MM.1S (cell line): ENCODE measurements around the gene NFATC4.

Experiments
- EZH2 ChIP-seq: fragments of 300-600 bp; sonication (generic); optimal IDR thresholded peaks from 2 replicates; pipeline ENCODE3; 2017; ENCODE audit warnings: low read depth, mild to moderate bottlenecking, antibody characterized with exemption, low read length, mixed read lengths
- EZH2phosphoT487 ChIP-seq: fragments of 300-600 bp; sonication (generic); IDR thresholded peaks from 2 replicates; pipeline ENCODE4 v1.6.1; 2018; ENCODE audit warnings: antibody characterized with exemption, low read length
- TF ChIP-seq, protein P1 (sequence below): fragments of 300-600 bp; sonication (generic); IDR thresholded peaks from 2 replicates; pipeline ENCODE4 v1.5.1; 2016; ENCODE audit warnings: antibody characterized with exemption, low read length, mixed read lengths

DNA sequence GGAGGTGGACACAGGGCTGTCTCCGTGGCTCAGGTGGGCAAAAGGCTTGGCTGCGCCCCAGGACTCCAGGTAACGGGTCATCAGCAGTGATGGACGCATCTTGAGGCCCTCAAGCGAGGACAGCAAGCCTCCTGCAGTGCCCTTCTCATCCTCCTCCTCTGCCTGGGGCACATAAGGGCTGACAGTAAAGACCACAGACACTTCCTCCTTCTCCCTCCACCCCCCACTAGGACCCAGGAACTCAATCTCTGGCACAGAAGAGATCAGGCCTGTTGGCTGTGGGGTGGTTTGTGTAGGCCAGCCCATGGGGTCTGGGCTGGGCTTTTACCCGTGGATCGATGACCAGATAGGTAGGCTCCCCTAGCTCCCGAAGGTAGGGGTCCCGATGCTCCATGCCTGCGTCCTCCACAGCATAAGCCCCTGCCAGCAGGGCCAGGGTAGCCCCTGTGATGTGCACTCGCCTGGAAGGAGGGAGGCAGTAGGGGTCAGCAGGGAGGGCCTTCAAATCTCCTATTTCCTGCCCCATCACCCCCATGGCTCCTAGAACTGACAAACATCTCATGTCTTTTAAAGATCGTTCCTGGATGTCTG, 38.8 kb upstream of the NFATC4 start:
- TF ChIP-seq, protein P1, sequence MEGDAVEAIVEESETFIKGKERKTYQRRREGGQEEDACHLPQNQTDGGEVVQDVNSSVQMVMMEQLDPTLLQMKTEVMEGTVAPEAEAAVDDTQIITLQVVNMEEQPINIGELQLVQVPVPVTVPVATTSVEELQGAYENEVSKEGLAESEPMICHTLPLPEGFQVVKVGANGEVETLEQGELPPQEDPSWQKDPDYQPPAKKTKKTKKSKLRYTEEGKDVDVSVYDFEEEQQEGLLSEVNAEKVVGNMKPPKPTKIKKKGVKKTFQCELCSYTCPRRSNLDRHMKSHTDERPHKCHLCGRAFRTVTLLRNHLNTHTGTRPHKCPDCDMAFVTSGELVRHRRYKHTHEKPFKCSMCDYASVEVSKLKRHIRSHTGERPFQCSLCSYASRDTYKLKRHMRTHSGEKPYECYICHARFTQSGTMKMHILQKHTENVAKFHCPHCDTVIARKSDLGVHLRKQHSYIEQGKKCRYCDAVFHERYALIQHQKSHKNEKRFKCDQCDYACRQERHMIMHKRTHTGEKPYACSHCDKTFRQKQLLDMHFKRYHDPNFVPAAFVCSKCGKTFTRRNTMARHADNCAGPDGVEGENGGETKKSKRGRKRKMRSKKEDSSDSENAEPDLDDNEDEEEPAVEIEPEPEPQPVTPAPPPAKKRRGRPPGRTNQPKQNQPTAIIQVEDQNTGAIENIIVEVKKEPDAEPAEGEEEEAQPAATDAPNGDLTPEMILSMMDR: no peak
- TF ChIP-seq EZH2 (no peak), EZH2phosphoT487 (no peak)
